K562 treated with DMSO at 1 percent for 12 hours (cell line): ENCODE measurements around the gene CTBP2. TPM values are rescaled to one million over a fixed set of nuclear protein-coding genes. Genes with fewer than 3 reads are reported as not detected.

Source experiments
- total RNA-seq: library from RNA; unstranded; fragments of 300-600 nt; gene quantifications from 2 replicates; pipeline ENCODE4 v1.2.3, GENCODE V29; 2022; ENCODE audit not compliant: insufficient read depth

CTBP2 gene
- total RNA-seq: not detected in 2 replicates

DNA sequence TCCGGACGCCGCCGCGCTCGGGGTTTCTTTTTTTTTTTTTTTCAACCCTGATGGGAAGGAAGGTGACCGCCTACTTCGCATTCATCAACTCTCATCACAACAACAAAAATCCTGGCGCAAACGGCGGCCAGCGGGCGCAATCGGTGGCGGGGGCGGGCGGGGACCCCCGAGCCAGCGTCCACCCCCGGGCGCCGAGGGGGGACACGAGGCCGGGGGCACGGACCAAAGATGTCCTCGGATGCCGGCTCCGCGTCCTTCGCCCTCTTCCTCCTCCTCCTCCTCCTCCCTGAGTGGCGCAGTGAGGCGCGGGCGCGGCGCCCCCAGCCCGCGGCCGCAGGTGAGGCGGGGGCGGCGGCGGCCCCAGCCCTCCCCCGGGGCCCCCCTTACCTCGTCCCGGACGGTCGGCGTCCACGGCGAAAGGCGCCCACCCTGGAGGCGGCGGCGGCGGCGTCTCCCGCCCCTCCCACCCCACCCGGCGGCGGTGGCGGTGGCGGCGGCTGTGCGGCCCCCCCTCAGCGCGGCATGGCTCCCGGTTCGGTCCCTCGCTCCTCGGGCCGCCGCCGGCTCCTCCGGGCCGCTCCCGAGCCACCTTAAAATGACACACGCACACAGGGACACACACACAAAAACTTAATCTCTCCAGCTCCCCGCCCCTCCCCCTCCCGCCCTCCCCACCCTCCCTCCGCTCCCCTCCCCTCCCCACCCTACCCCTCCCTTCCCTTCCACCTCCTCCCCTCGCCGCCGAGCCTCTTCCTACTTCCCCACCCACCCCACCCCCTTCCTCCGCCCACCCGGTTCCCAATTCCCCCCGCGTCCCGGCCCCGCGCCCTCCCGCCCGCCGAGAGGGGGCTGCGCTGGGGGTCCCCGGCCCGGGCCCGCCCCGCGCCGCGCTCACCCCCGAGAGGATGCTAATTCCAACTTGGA lies at the start of gene CTBP2:
Gene CTBP2, minus strand, starts transcription at position 632 of the 924 bp plus-strand sequence.

GRCh38 chr10:124941823-124942222 lies 218.5 kb downstream of the CTBP2 start, which contains the start of gene ZRANB1:
TSS of gene ZRANB1 (plus strand) at chr10:124942123. CDS start at chr10:124942494, 371 bp downstream.

Other genes with a start within 250 kb of the CTBP2 start
- gene ZRANB1, start 218.4 kb downstream of the CTBP2 start, total RNA-seq: 0.42 and 1.6 TPM in 2 replicates